K562 (cell line): ENCODE data around the gene FMO2.

Experiments used
- BCL6 ChIP-seq: fragments of 250-450 bp; sonication (Bioruptor Pico); IDR thresholded peaks from 2 replicates; pipeline ENCODE4 v1.4.0; 2020
- BHLHE40 ChIP-seq: IDR thresholded peaks from 2 replicates; pipeline ENCODE4 v1.6.1; 2011; ENCODE audit warnings: low read length, improper control_type of control experiment
- ETV6 ChIP-seq, 3 experiments: fragments of 150-350 bp in 1 of 3; sonication (generic) in 1 of 3; formaldehyde crosslinking in 1 of 3; IDR thresholded peaks; 2 replicates each; pipeline versions ENCODE4 v1.6.1 to v1.8.0; 2014 to 2022; ENCODE audit warnings: borderline replicate concordance in 2 of 3, low read depth in 2 of 3, antibody characterized with exemption in 1 of 3, low read length in 1 of 3, mild to moderate bottlenecking in 1 of 3, missing genetic modification reagents in 1 of 3
- FOXJ3 ChIP-seq: sonication (generic); formaldehyde crosslinking; IDR thresholded peaks from 2 replicates; pipeline ENCODE4 v1.4.0; 2020; ENCODE audit warnings: mild to moderate bottlenecking, missing genetic modification reagents
- HES1 ChIP-seq: fragments of 450-650 bp; IDR thresholded peaks from 2 replicates; pipeline ENCODE4 v1.6.1; 2016; ENCODE audit warnings: low read depth, mild to moderate bottlenecking, moderate library complexity
- JUNB ChIP-seq: fragments of 450-650 bp; formaldehyde crosslinking; conservative IDR thresholded peaks from 2 replicates; pipeline ENCODE4 v1.4.0; 2020; ENCODE audit warnings: mild to moderate bottlenecking
- MED1 ChIP-seq: sonication (generic); formaldehyde crosslinking; IDR thresholded peaks from 2 replicates; pipeline ENCODE4 v1.8.1; 2023; ENCODE audit warnings: missing genetic modification reagents, borderline replicate concordance
- POLR2A ChIP-seq: fragments of 450-650 bp; conservative IDR thresholded peaks from 2 replicates; pipeline ENCODE4 v1.6.1; 2016
- POLR2AphosphoS5 ChIP-seq: IDR thresholded peaks from 2 replicates; pipeline ENCODE4 v1.6.1; 2011; ENCODE audit warnings: mild to moderate bottlenecking, low read depth, low read length, moderate library complexity; ENCODE audit not compliant: control insufficient read depth, insufficient read depth
- ZBTB2 ChIP-seq: fragments of 450-650 bp; IDR thresholded peaks from 2 replicates; pipeline ENCODE4 v1.6.1; 2016; ENCODE audit warnings: antibody characterized with exemption

- no peak for TF ChIP-seq BHLHE40
- no peak for TF ChIP-seq JUNB (CRISPR knock-in tag)
- no peak for TF ChIP-seq HES1
- no peak for TF ChIP-seq FOXJ3 (CRISPR knock-in tag)
- TF ChIP-seq MED1, result no peak
- TF ChIP-seq POLR2A, result no peak
- TF ChIP-seq ZBTB2, result no peak
- TF ChIP-seq BCL6, result no peak
- no peak for TF ChIP-seq ETV6 (IDR thresholded peaks at IDR 0.05; ENCODE audit: borderline replicate concordance in 1 of 2, low read depth in 2 of 2, low read length in 1 of 2)
- TF ChIP-seq ETV6 (CRISPR knock-in tag; IDR thresholded peaks at IDR 0.05; ENCODE audit: borderline replicate concordance), result no peak
- TF ChIP-seq POLR2AphosphoS5, result no peak
Observed at GRCh38 chr1:171140956-171141687, 44.0 kb upstream of the FMO2 start.
